GM12892 (cell line): ENCODE measurements around the gene ARHGEF10L.

Experiments used
- POLR2A ChIP-seq: IDR thresholded peaks from 2 replicates; pipeline ENCODE4 v1.6.1; 2011; ENCODE audit warnings: low read depth, low read length, control low read depth
- POLR2AphosphoS5 ChIP-seq: IDR thresholded peaks from 2 replicates; pipeline ENCODE4 v1.6.1; 2011; ENCODE audit warnings: low read depth, low read length, control low read depth
- TAF1 ChIP-seq: IDR thresholded peaks from 2 replicates; pipeline ENCODE4 v1.6.1; 2011; ENCODE audit warnings: low read depth, mild to moderate bottlenecking, control low read depth, low read length, borderline replicate concordance

DNA sequence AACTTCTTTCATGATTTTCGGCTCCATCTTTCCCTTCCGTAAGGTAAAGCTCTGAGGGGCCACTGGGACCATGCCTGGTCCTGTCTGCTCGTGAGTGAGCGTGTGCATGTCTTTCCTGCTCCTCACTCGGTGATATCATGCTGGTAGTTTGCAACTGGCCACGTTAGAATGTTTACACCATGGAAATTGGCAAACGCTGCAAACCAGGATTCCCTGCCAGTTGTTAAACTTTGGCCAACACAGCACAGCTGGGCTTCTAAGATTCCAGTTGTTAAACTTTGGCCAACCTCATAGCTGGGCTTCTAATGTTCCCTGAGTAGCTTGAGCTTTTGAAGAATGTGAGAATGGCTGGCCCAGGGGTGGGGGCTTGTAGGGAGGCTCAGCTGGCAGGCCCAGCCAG lies 147.6 kb downstream of the ARHGEF10L start:
- TF ChIP-seq POLR2AphosphoS5: no peak
- TF ChIP-seq TAF1: no peak
- TF ChIP-seq POLR2A: no peak
